Measurements from ENCODE around the gene RRP15.
A peak's percentile ranks its signal among the peaks of the same experiment; 100 is the strongest.

RRP15 gene

DNA sequence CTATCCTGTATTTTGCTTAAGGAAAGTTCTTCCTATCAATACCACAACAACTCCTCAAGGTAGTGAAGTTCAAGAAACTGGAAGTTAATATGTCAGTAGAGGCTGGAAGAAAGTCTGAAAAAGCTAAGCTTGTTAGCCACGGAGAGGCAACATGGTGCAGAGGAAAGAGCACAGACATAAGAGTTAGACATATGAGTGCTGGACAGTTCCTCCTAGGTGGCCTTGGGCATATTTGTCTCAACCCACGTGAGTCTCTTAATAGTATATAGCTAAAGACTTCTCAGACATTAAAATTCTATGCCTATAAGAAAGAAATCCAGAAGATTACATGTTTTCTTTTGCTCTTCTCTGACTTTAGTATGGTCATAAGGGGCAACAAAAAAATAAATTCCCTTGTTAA is 22.8 kb upstream of the RRP15 start:
- no peaks in the 10 kb centered on the region for H3K4me1 ChIP-seq (ENCODE audit: control insufficient read depth, insufficient read depth, low read length)
- no peaks in the 10 kb centered on the region for H3K36me3 ChIP-seq (ENCODE audit: insufficient read depth, low read length)
- no peaks in the 10 kb centered on the region for H3K27me3 ChIP-seq (ENCODE audit: control insufficient read depth, insufficient read depth, low read length)
- H3K9me3 ChIP-seq (replicated peaks; ENCODE audit: low read length), result no peaks in the 10 kb centered on the region
- no peak overlapping the region for H3K4me3 ChIP-seq (ENCODE audit: low read length)
- no peak overlapping the region for H3K9ac ChIP-seq (ENCODE audit: low read depth, low read length)
- H3K4me2 ChIP-seq (ENCODE audit: low read length), result no peak overlapping the region

- no peak overlapping the region for H3K4me2 ChIP-seq (ENCODE audit: low read length)
- no peaks in the 10 kb centered on the region for H3K9me3 ChIP-seq (replicated peaks; ENCODE audit: low read length)
- no peak overlapping the region for H3K9ac ChIP-seq (ENCODE audit: low read depth, low read length)
- H3K4me3 ChIP-seq (ENCODE audit: low read length), result no peak overlapping the region
- no peaks in the 10 kb centered on the region for H3K36me3 ChIP-seq (ENCODE audit: insufficient read depth, low read length)
- H3K27me3 ChIP-seq (ENCODE audit: control insufficient read depth, insufficient read depth, low read length), result no peaks in the 10 kb centered on the region
- no peaks in the 10 kb centered on the region for H3K4me1 ChIP-seq (ENCODE audit: control insufficient read depth, insufficient read depth, low read length)
These were observed 18.7 kb upstream of the RRP15 start for GRCh38 chr1:218266356-218266755.

- no peak overlapping the region for H3K4me2 ChIP-seq (ENCODE audit: low read length)
- H3K36me3 ChIP-seq (ENCODE audit: insufficient read depth, low read length), result no peaks in the 10 kb centered on the region
- H3K9me3 ChIP-seq (replicated peaks; ENCODE audit: low read length), result no peaks in the 10 kb centered on the region
- no peak overlapping the region for H3K4me3 ChIP-seq (ENCODE audit: low read length)
- no peak overlapping the region for H3K9ac ChIP-seq (ENCODE audit: low read depth, low read length)
- no peaks in the 10 kb centered on the region for H3K27me3 ChIP-seq (ENCODE audit: control insufficient read depth, insufficient read depth, low read length)
- no peaks in the 10 kb centered on the region for H3K4me1 ChIP-seq (ENCODE audit: control insufficient read depth, insufficient read depth, low read length)
These were observed 12.7 kb upstream of the RRP15 start for GRCh38 chr1:218272366-218272765.

DNA sequence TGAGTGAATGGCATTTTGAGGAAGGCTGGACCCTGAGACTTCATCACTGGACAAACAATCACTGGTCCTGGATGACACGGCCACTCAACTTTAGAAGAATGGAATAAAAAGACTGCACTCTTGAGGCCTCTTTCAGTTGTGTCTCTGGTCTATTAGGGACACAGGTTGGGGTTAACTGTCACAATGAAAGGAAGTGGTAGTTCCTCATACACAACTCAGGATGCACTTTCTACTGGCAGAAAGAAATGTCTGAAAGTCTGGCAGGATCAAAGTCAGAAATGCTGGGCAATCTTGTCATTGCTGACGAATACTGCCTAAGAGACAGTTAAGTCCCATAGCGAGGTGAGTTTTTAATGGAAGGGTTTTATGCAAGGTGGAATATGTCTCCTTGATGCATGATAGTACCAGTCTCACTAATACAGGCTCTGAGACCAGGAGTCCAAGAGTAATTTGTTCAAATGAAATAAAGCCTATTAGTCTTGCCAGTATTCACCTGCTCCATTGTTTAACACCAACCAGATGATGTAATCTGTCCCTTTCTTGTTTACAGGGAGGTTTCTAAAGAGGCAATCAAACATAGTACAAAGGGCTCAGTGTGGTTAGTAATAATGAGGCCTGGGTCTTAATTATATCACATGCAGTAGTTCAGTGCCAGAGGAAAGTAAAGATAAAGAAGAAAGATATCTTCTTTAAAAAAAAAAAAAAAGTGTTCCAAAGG is 11.2 kb upstream of the RRP15 start:
- no peak overlapping the region for H3K9ac ChIP-seq (ENCODE audit: low read depth, low read length)
- H3K4me1 ChIP-seq (ENCODE audit: control insufficient read depth, insufficient read depth, low read length), result no peaks in the 10 kb centered on the region
- H3K4me3 ChIP-seq (ENCODE audit: low read length), result no peak overlapping the region
- no peaks in the 10 kb centered on the region for H3K36me3 ChIP-seq (ENCODE audit: insufficient read depth, low read length)
- no peaks in the 10 kb centered on the region for H3K27me3 ChIP-seq (ENCODE audit: control insufficient read depth, insufficient read depth, low read length)
- H3K4me2 ChIP-seq (ENCODE audit: low read length), result no peak overlapping the region
- H3K9me3 ChIP-seq (replicated peaks; ENCODE audit: low read length), result no peaks in the 10 kb centered on the region

DNA sequence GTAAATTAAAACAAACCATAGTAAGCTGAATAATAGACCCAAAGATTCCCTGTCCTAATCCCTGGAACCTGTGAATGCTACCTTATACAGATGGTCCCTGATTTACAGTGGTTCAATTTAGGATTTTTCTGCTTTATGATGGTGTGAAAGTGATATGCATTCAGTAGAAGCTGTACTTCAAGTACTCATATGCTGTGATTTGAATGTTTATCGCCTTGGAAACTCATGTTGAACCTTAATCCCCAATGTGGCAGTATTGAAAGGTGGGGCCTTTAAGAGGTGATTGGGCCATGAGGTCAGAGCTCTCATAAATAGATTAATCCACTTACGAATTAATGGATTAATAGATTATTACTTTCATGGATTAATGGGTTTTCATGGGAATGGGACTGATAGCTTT is 10.6 kb upstream of the RRP15 start:
- Histone ChIP-seq H3K9me3 (replicated peaks; ENCODE audit: low read length) (no peaks in the 10 kb centered on the region), H3K4me2 (ENCODE audit: low read length) (no peak overlapping the region), H3K4me1 (ENCODE audit: control insufficient read depth, insufficient read depth, low read length) (no peaks in the 10 kb centered on the region)

DNA sequence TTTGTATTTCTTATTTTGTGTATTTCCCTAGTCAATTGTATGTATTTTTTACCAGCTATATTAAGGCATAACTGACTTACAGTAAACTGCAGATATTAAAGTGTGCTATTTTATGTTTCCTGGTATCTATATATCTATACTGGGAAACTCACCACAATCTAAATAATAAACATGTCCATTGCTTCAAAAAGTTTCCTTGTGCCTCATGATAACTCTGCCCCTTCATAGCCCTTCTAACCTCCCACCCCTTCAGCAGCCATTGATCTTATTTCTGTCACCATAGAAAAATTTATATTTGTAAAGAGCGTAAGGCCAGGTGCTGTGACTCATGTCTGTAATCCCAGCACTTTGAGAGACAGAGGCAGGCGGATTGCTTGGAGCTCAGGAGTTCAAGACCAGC is 9.3 kb upstream of the RRP15 start:
- Histone ChIP-seq H3K36me3 (ENCODE audit: insufficient read depth, low read length) (no peaks in the 10 kb centered on the region), H3K4me1 (ENCODE audit: control insufficient read depth, insufficient read depth, low read length) (no peaks in the 10 kb centered on the region), H3K9ac (ENCODE audit: low read depth, low read length) (no peak overlapping the region), H3K4me3 (ENCODE audit: low read length) (no peak overlapping the region), H3K27me3 (ENCODE audit: control insufficient read depth, insufficient read depth, low read length) (no peaks in the 10 kb centered on the region), H3K4me2 (ENCODE audit: low read length) (no peak overlapping the region), H3K9me3 (replicated peaks; ENCODE audit: low read length) (no peaks in the 10 kb centered on the region)

More for the DNA sequence above, 10.6 kb upstream of the RRP15 start:
- no peak overlapping the region for H3K4me3 ChIP-seq (ENCODE audit: low read length)
- no peaks in the 10 kb centered on the region for H3K36me3 ChIP-seq (ENCODE audit: insufficient read depth, low read length)
- no peak overlapping the region for H3K9ac ChIP-seq (ENCODE audit: low read depth, low read length)
- H3K27me3 ChIP-seq (ENCODE audit: control insufficient read depth, insufficient read depth, low read length), result no peaks in the 10 kb centered on the region

- Histone ChIP-seq H3K27me3 (ENCODE audit: control insufficient read depth, insufficient read depth, low read length) (no peaks in the 10 kb centered on the region), H3K36me3 (ENCODE audit: insufficient read depth, low read length) (no peaks in the 10 kb centered on the region), H3K9ac (ENCODE audit: low read depth, low read length) (no peak overlapping the region), H3K4me3 (ENCODE audit: low read length) (no peak overlapping the region), H3K9me3 (replicated peaks; ENCODE audit: low read length) (no peaks in the 10 kb centered on the region), H3K4me1 (ENCODE audit: control insufficient read depth, insufficient read depth, low read length) (peaks cover 7% of the 10 kb centered on the region), H3K4me2 (ENCODE audit: low read length) (no peak overlapping the region)
These were observed 3.8 kb upstream of the RRP15 start for GRCh38 chr1:218281285-218281684.

DNA sequence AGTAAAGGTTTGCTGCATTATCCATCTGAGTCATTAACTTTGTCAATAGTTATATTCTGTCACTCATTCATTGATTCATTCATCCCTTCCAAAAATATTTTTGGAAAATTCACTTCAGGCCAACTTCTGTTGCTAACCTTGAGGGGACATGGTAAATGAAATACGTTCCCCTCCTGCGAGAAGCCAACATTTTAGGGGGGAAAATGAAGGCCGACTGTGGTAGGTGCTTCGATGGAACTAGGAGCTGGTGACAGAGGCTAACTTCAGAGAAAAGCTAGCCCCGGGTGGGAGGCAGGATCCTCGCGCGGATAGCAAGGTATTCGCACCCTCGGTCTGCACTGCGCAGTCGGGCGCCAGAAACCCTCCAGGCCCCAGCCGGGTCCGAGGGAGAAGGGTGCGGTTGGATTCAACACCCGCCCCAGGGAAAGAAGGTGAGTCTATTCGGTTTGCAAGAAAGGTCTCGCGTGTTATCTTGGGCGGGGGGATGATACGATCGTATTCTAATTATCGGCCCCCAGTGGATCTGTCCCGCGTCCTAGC is 646 bp upstream of the RRP15 start:
- Histone ChIP-seq H3K9ac (ENCODE audit: low read depth, low read length) (peak overlapping the region; percentile 93), H3K4me3 (ENCODE audit: low read length) (peak overlapping the region; percentile 98), H3K27me3 (ENCODE audit: control insufficient read depth, insufficient read depth, low read length) (no peaks in the 10 kb centered on the region), H3K4me2 (ENCODE audit: low read length) (peak overlapping the region; percentile 96), H3K4me1 (ENCODE audit: control insufficient read depth, insufficient read depth, low read length) (peaks cover 9% of the 10 kb centered on the region), H3K36me3 (ENCODE audit: insufficient read depth, low read length) (no peaks in the 10 kb centered on the region), H3K9me3 (replicated peaks; ENCODE audit: low read length) (no peaks in the 10 kb centered on the region)

- H3K36me3 ChIP-seq (ENCODE audit: insufficient read depth, low read length), result no peaks in the 10 kb centered on the region
- no peak overlapping the region for H3K4me2 ChIP-seq (ENCODE audit: low read length)
- H3K4me3 ChIP-seq (ENCODE audit: low read length), result no peak overlapping the region
- no peaks in the 10 kb centered on the region for H3K27me3 ChIP-seq (ENCODE audit: control insufficient read depth, insufficient read depth, low read length)
- H3K9me3 ChIP-seq (replicated peaks; ENCODE audit: low read length), result no peaks in the 10 kb centered on the region
- no peak overlapping the region for H3K9ac ChIP-seq (ENCODE audit: low read depth, low read length)
- peaks cover 18% of the 10 kb centered on the region for H3K4me1 ChIP-seq (ENCODE audit: control insufficient read depth, insufficient read depth, low read length)
These were observed 7.4 kb downstream of the RRP15 start for GRCh38 chr1:218292515-218292914.

- H3K27me3 ChIP-seq (ENCODE audit: control insufficient read depth, insufficient read depth, low read length), result no peaks in the 10 kb centered on the region
- no peak overlapping the region for H3K4me3 ChIP-seq (ENCODE audit: low read length)
- H3K9ac ChIP-seq (ENCODE audit: low read depth, low read length), result no peak overlapping the region
- H3K4me2 ChIP-seq (ENCODE audit: low read length), result no peak overlapping the region
- H3K4me1 ChIP-seq (ENCODE audit: control insufficient read depth, insufficient read depth, low read length), result peaks cover 33% of the 10 kb centered on the region
- H3K36me3 ChIP-seq (ENCODE audit: insufficient read depth, low read length), result no peaks in the 10 kb centered on the region
- H3K9me3 ChIP-seq (replicated peaks; ENCODE audit: low read length), result no peaks in the 10 kb centered on the region
These were observed 9.5 kb downstream of the RRP15 start for GRCh38 chr1:218294546-218294945.

DNA sequence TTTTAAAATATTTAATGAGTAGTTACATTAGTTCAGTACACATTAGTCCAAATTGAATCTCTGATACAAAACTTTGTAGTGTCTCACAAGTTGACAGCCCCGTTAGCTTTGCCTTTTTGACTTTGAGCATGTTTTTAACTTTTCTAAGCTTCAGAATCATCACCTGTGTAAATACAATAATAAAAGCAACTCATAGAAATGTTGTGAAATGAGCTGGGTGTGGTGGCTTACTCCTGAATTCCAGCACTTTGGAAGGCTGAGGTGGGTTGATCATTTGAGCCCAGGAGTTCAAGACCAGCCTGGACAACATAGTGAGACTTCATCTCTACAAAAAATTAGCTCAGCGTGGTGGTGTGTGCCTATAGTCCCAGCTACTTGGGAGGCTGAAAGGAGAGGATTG is 11.1 kb downstream of the RRP15 start:
- Histone ChIP-seq H3K9me3 (replicated peaks; ENCODE audit: low read length) (no peaks in the 10 kb centered on the region), H3K4me1 (ENCODE audit: control insufficient read depth, insufficient read depth, low read length) (peaks cover 33% of the 10 kb centered on the region), H3K27me3 (ENCODE audit: control insufficient read depth, insufficient read depth, low read length) (no peaks in the 10 kb centered on the region), H3K36me3 (ENCODE audit: insufficient read depth, low read length) (no peaks in the 10 kb centered on the region), H3K4me2 (ENCODE audit: low read length) (no peak overlapping the region), H3K4me3 (ENCODE audit: low read length) (no peak overlapping the region), H3K9ac (ENCODE audit: low read depth, low read length) (no peak overlapping the region)

- Histone ChIP-seq H3K9ac (ENCODE audit: low read depth, low read length) (no peak overlapping the region), H3K4me1 (ENCODE audit: control insufficient read depth, insufficient read depth, low read length) (peaks cover 33% of the 10 kb centered on the region), H3K36me3 (ENCODE audit: insufficient read depth, low read length) (peaks cover under 1% of the 10 kb centered on the region), H3K9me3 (replicated peaks; ENCODE audit: low read length) (no peaks in the 10 kb centered on the region), H3K4me3 (ENCODE audit: low read length) (no peak overlapping the region), H3K4me2 (ENCODE audit: low read length) (peak overlapping the region; percentile 4), H3K27me3 (ENCODE audit: control insufficient read depth, insufficient read depth, low read length) (no peaks in the 10 kb centered on the region)
These were observed 12.4 kb downstream of the RRP15 start for GRCh38 chr1:218297461-218297860.

All from skeletal muscle satellite cell (primary cell).